Measurements from ENCODE around the gene PNMA6E.

PNMA6E gene

DNA sequence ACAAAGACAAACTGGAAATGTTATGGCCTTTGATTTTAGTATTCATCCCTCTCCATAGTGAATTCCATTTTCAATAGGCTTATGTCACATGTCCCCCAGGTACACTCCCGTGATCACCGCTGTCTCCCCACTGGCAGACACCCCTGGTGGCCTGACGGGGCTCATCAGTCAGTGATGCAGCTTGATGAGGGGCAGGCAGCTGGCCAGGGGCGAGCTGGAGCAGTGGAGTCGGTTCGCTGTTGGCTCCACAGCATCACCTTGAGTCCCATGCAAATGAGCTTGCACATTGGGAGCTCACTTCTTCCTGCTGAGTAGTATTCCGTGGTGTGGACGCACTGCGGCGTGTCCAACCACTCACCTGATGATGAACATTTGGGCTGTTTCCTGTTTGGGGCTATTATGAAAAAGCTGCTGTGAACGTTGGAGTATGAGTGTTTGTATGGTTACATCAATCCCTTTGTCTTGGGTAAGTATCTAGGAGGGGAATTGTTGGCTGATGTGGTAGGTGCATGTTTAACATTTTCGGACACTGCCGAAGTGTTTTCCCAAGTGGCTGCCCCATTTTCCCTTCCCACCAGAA lies 39.5 kb upstream of the PNMA6E start:
- no peaks in the 10 kb centered on the region for H3K36me3 Mint-ChIP-seq (ENCODE audit: low read depth)
- peaks cover 16% of the 10 kb centered on the region for H3K9me3 Mint-ChIP-seq
- TF ChIP-seq, protein P1, sequence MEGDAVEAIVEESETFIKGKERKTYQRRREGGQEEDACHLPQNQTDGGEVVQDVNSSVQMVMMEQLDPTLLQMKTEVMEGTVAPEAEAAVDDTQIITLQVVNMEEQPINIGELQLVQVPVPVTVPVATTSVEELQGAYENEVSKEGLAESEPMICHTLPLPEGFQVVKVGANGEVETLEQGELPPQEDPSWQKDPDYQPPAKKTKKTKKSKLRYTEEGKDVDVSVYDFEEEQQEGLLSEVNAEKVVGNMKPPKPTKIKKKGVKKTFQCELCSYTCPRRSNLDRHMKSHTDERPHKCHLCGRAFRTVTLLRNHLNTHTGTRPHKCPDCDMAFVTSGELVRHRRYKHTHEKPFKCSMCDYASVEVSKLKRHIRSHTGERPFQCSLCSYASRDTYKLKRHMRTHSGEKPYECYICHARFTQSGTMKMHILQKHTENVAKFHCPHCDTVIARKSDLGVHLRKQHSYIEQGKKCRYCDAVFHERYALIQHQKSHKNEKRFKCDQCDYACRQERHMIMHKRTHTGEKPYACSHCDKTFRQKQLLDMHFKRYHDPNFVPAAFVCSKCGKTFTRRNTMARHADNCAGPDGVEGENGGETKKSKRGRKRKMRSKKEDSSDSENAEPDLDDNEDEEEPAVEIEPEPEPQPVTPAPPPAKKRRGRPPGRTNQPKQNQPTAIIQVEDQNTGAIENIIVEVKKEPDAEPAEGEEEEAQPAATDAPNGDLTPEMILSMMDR (IDR thresholded peaks at IDR 0.05; ENCODE audit: unreplicated experiment in 3 of 3): no peak
- no peak overlapping the region for H3K27ac Mint-ChIP-seq
- peaks cover 8% of the 10 kb centered on the region for H3K27me3 Mint-ChIP-seq (ENCODE audit: low read depth)
- no peak overlapping the region for H3K4me3 Mint-ChIP-seq
- no peaks in the 10 kb centered on the region for H3K4me1 Mint-ChIP-seq

- Mint-ChIP-seq H3K9me3 (peaks cover 16% of the 10 kb centered on the region), H3K4me3 (no peak overlapping the region), H3K36me3 (ENCODE audit: low read depth) (no peaks in the 10 kb centered on the region), H3K4me1 (no peaks in the 10 kb centered on the region), H3K27me3 (ENCODE audit: low read depth) (peaks cover 8% of the 10 kb centered on the region), H3K27ac (no peak overlapping the region)
- TF ChIP-seq, protein P1 (IDR thresholded peaks at IDR 0.05; ENCODE audit: unreplicated experiment in 3 of 3): no peak
Measured at GRCh38 chrX:153439977-153440376, 38.8 kb upstream of the PNMA6E start.

- TF ChIP-seq, protein P1 (IDR thresholded peaks at IDR 0.05; ENCODE audit: unreplicated experiment in 3 of 3): peak; percentile 36 to 49 (median 46)
- H3K4me3 Mint-ChIP-seq: no peak overlapping the region
- H3K27ac Mint-ChIP-seq: no peak overlapping the region
- H3K4me1 Mint-ChIP-seq: no peaks in the 10 kb centered on the region
- H3K27me3 Mint-ChIP-seq (ENCODE audit: low read depth): peaks cover 8% of the 10 kb centered on the region
- peaks cover 20% of the 10 kb centered on the region for H3K9me3 Mint-ChIP-seq
- H3K36me3 Mint-ChIP-seq (ENCODE audit: low read depth): no peaks in the 10 kb centered on the region
Measured at GRCh38 chrX:153438532-153438931, 37.4 kb upstream of the PNMA6E start.

- TF ChIP-seq, protein P1 (IDR thresholded peaks at IDR 0.05; ENCODE audit: unreplicated experiment in 3 of 3): no peak
- H3K27me3 Mint-ChIP-seq (ENCODE audit: low read depth): peaks cover 8% of the 10 kb centered on the region
- no peak overlapping the region for H3K27ac Mint-ChIP-seq
- H3K9me3 Mint-ChIP-seq: peaks cover 23% of the 10 kb centered on the region
- H3K4me3 Mint-ChIP-seq: no peak overlapping the region
- no peaks in the 10 kb centered on the region for H3K4me1 Mint-ChIP-seq
- no peaks in the 10 kb centered on the region for H3K36me3 Mint-ChIP-seq (ENCODE audit: low read depth)
Measured at GRCh38 chrX:153435845-153436244, 34.7 kb upstream of the PNMA6E start.

DNA sequence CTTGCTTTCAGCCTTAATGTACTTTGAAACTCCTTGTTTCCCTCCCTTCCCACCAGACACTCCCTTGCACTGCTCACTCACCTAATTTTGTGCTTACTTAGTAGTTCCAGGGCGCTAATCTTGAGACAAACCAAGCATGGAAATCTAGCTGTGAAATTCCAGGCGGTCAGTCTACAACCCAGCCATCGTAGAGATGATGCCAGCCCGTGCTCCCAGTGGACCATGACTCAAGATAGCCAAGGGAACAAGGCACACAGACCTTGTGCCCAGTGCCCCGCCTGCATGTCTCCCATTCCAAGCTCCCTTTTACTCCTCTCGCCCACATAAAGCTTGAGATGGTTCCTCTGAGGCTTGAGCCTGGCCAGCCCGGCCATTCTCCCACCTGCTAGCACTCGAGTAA lies 33.7 kb upstream of the PNMA6E start:
- H3K36me3 Mint-ChIP-seq (ENCODE audit: low read depth): no peaks in the 10 kb centered on the region
- no peak overlapping the region for H3K27ac Mint-ChIP-seq
- peaks cover 8% of the 10 kb centered on the region for H3K27me3 Mint-ChIP-seq (ENCODE audit: low read depth)
- TF ChIP-seq, protein P1 (IDR thresholded peaks at IDR 0.05; ENCODE audit: unreplicated experiment in 3 of 3): no peak
- no peak overlapping the region for H3K4me3 Mint-ChIP-seq
- no peaks in the 10 kb centered on the region for H3K4me1 Mint-ChIP-seq
- H3K9me3 Mint-ChIP-seq: peaks cover 25% of the 10 kb centered on the region

- peaks cover 27% of the 10 kb centered on the region for H3K9me3 Mint-ChIP-seq
- H3K27ac Mint-ChIP-seq: no peak overlapping the region
- no peaks in the 10 kb centered on the region for H3K4me1 Mint-ChIP-seq
- no peak overlapping the region for H3K4me3 Mint-ChIP-seq
- peaks cover 5% of the 10 kb centered on the region for H3K27me3 Mint-ChIP-seq (ENCODE audit: low read depth)
- H3K36me3 Mint-ChIP-seq (ENCODE audit: low read depth): no peaks in the 10 kb centered on the region
- TF ChIP-seq, protein P1 (IDR thresholded peaks at IDR 0.05; ENCODE audit: unreplicated experiment in 3 of 3): no peak
Measured at GRCh38 chrX:153433781-153434285, 32.7 kb upstream of the PNMA6E start.
